NCI-H1694 treated with DMSO at 0.1 percent for 48 hours (cell line): Measurements from ENCODE around the gene AP2A2.
"Not testable (repeated sequence)": the region's sequence is repeated elsewhere in the genome, so short reads cannot be mapped to it uniquely, and the experiment has no call there.

ENCODE experiments used
- DNase-seq: peaks from one replicate; lab custom pipeline; 2025; lab: John Stamatoyannopoulos, UW

Gene AP2A2

DNA sequence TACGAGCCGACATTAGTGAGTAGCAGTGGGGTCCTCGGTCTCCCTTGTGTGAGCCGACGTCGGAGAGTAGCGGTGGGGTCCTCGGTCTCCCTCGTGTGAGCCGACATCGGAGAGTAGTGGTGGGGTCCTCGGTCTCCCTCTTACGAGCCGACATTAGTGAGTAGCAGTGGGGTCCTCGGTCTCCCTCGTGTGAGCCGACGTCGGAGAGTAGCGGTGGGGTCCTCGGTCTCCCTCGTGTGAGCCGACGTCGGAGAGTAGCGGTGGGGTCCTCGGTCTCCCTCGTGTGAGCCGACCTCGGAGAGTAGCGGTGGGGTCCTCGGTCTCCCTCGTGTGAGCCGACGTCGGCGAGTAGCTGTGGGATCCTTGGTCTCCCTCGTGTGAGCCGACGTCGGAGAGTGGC lies 49.7 kb downstream of the AP2A2 start:
- not testable (repeated sequence) for DNase-seq

DNA sequence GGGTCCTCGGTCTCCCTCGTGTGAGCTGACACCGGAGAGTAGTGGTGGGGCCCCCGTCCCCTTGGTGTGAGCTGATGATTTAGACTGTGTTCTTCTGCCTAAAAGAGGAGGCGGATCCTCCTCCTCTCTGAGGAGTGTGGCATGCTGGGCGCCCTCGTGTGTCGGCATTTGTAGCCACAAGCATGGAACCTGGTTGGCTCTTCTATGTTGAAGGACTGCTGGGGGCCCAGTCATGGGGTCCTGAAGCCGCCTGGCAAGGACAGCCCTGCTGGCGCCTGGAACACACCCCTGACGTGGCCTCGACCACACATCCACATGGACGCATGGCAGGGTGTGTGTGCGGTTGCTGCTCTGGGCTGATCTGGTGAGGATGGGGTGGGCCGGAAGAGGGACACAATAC lies 50.2 kb downstream of the AP2A2 start:
- no peak for DNase-seq

DNA sequence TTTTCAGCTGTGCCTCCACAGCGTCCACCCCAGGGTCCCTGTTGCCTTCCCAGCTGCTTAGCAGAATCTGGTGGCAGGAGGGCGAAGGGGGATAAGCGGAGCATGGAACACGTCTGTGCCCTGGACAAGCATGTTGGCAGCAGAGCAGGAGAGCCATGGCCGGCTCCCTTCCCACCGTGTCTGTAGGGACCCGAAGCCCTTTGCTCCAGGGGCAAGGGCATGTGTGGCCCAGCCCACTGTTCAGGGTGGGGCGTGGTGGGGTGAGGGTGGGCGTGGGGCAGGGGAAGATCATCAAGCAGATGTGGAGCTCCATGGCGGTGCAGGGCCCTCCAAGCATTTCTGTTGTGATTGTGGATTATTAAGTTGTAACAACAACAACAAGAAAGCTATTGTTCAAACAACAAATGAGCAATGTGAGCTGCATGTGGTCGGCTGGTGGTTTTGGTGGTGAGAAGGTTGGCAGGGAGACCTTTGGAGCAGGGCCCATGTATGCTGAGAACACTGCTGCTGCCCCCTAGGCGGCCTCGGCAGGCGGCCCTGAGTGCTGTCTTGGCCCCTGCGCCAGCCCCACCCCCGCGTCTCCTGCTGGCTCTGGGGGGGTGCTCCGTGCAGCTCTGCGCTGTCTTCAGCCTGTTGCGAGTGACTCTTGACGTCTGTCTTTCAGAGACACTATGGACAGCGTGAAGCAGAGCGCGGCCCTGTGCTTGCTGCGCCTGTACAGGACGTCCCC lies 50.9 kb downstream of the AP2A2 start:
- no peak for DNase-seq

DNA sequence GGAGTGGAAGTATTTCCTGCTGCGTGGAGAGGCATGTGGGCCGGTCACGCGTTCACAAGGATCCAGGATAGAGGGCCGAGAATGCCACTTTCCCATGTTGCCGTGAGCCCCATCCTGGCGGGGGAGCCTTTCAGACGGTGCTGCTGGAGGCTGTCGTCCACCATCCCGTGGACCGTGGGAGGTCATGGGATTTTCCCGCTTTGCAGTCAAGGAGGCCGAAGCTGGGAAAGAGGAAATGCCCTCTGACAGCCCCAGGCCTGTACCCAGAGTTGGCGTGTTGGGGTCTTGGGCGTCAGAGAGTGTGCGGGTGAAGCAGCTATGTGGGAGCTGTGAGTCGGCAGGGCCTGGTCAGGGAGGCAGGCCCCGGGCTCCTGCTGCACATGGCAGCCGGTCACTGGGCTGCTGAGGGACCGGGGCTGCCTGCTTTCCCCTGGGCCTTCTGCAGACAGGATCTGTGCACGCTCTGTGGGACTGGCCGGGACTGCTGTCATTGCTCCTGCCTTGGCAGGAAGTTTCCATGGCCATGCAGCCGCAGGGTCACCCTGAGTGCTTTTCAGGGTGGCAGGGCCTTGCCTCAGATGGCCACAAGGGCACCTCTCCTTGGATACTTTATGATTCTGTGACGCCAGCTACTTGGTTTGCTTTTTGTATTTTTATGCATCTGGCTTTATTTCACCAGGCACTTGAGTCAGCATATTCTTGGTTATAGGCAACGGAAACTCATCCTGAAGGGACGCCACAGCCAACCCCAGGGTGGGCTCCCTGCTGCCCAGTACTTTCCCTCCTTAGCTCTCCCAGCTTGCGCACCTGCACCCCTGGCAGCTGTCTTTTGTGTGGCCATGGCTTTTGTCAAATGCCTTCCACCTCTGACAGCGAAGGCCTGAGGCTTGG lies 52.4 kb downstream of the AP2A2 start:
- DNase-seq = no peak

DNA sequence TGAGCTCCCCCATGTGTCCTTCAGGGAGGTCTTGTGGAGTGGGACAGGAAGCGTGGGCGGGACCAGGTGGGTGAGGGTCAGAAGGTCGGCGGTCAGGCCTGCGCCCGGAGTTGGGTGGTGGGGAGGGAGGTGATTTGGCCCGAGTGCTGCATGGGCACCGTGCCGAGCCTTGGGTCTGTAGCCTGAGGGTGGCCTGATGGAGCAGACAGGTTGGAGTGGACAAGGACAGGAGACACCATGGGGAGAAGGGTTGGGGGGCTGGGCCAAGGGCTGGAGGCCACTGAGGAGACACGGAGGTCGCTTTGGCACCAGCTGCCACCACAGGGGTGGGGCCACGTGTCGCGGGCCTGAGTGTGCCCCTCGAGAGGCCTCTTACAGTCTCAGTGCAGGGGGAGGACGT lies 53.1 kb downstream of the AP2A2 start:
- no peak for DNase-seq

DNA sequence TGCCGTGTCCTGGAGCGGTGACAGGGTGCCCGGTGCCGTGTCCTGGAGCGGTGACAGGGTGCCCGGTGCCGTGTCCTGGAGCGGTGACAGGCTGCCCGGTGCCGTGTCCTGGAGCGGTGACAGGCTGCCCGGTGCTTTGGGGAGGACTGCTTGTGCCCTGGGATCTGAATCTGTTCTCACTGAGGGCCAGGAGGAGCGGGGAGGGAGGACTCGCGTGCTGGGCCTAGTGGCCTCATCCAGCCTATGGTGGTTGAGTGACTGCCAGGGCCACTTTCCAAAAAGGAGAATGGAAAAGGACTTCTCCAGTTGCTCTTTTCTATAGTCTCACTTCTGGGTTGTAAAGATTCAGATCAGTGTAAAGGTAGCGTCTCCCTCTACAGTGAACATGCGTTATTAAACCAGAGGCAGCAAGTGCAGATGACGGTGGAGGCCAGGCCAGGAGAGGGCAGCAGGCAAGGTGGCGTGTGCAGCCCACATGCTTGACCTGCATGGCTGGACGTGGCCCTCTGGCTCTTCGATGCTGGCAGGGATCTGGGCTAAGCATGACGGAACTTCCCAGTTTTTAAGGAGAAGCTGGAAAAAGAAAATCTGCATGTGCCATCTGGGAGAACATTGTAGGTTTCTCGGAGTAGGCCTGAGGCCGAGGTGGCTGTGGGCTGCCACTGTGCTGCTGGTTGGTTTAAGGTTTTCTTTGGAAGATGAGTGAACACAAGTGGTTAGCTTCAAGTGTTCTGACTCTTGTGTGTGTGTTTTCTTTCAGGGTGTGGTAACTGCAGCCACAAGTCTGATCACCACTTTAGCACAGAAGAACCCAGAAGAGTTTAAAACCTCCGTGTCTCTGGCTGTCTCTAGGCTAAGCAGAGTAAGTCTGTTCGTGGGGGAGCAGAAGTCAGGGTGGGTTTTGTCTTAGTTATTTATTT lies 55.0 kb downstream of the AP2A2 start:
- DNase-seq = no peak

DNA sequence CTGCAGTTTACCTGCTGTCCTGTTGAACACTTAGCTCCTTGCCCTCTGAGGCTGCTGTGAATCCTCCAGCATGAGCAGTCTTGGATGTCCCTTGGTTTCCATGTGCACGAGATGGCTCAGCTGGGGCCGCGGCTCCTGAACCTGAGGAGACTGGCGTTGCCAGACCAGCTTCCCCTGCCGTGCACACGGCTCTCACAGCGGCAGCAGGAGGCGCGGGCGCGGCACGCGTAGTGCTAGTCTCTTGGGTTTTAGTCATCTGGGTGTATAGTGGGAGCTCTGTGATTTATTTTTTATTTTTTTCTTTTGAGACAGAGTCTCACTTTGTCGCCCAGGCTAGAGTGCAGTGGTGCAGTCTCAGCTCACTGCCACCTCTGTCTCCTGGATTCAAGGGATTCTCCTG lies 56.1 kb downstream of the AP2A2 start:
- no peak for DNase-seq

DNA sequence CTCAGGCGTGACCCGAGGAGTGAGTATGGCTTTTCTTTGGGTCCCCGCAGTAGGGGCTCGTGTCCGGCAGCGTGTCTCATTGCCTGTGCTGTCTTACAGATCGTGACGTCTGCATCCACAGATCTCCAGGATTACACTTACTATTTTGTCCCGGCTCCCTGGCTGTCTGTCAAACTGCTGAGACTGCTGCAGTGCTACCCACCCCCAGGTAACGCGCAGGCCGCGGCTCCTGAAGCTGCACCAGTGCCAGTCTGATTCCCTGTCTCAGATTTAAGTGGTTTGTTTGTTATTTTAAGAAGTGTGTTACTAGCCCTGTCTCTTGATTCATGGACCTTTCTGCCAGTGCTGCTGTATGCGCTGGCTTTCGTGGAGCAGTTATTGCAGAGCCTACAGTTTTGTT lies 58.9 kb downstream of the AP2A2 start:
- DNase-seq = no peak

DNA sequence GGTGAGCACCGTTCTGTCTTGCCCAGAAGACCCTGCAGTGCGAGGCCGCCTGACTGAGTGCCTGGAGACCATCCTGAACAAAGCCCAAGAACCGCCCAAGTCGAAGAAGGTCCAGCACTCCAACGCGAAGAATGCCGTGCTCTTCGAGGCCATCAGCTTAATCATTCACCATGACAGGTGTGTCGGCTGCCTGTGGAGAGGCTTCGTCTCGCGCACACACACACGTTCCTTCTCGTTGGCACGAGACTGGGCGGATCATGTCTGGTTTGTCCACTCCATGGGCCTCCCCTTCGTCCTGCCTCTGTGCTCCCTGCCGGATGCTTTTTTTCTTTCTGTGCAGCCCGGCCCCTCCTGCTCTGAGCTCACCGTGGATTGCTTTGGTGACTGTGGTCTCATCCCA lies 59.7 kb downstream of the AP2A2 start:
- no peak for DNase-seq

DNA sequence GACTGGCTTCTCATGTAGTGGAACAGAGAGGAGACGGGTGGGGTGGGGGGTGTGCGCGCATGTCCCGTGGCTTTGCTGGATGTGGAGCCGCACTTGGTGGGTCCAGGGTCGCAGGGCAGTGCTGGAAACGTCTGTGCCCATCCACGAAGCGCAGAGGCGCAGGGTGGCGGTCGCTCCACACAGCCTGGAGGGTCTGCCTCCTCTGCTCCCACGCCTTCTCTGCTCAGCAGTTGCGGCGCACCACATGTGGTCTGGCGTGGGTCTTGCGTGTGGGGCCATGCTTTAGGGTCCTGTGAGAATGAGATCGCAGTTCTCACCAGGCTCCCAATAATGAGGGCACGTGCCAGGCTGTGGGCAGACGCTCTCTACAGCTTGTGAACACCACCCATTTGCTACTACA lies 60.2 kb downstream of the AP2A2 start:
- no peak for DNase-seq

DNA sequence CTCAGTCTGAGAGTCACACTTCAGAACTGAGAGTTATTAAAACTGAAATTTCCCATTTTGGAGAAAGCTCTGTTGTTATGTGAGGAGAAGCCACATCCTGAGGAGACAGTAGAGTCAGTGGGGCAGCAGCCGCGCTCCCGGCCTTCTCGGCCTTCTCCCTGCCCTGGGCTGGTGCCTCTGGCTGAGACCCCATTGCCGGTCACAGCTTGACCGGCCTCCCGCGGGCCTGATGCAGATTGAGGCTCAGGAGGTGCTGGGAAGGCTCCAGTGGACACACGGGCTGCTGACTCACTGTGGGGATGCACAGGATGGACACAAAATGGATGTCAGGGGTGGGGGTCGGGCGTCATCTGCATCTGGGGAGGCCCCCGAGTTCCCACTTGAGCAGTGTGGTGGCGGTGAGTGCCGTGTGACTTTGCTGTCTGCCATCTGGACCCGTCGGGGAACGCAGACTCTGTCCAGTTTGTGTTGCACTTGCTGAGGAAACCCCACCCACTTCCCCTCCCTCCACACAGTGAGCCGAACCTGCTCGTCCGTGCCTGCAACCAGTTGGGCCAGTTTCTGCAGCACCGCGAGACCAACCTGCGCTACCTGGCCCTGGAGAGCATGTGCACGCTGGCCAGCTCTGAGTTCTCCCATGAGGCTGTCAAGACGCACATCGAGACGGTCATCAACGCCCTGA lies 60.7 kb downstream of the AP2A2 start:
- DNase-seq = no peak

DNA sequence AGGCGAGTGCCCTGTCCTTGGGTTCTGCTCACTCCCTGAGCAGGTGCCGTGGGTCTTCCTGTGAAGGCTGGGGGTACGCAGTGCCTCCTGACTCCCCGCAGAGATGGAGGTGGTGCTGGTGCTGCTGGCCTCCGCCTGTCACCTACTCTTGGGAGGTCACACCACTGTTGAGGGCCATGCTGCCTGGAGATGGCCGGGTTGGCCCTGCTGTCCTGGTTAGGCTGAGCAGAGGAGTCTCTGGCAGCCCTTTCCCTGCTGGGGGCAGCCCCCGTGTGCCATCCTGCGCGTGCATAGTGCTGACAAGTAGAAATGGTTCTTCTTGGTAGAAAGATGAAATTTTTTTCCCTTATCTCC lies 61.3 kb downstream of the AP2A2 start:
- DNase-seq = no peak

DNA sequence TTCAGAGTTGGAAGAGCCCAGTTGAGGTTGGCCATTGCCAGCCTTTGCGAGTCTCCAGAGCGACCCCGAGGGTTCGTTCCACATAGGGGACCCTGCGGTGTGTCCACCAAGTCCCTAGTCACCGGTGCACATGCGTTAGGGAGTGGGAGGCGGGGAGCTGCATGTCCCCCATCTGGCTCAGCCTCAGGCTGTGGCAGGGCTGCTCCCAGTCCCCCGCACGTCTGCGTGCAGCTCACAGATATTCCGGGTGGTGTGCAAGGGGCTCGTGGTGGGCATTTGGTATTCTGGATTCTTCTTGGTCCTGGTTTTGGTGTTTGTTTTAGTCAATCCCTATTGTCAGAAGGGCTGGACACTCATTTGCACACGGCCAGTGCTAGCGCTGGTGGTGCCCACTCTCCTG lies 62.0 kb downstream of the AP2A2 start:
- no peak for DNase-seq

DNA sequence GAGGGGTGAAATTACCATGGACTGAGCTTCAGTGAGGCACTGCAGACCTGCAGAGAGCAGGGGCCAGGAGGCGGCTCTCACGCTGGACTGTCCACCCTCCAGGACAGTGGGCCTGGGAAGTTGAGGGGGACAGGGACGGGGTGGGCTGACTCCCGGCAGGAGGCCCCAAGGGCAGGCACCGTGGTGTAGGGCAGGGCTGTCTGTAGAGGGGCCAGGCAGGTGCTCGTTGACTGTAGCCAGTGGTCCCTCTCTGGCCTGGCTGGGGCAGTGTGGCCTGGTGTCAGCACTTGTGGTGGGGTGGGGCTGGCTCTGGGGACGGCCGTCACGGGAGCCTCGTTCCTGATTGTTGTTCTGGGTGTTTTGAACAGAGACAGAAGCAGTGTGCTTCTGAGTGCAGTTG lies 64.4 kb downstream of the AP2A2 start:
- no peak for DNase-seq

DNA sequence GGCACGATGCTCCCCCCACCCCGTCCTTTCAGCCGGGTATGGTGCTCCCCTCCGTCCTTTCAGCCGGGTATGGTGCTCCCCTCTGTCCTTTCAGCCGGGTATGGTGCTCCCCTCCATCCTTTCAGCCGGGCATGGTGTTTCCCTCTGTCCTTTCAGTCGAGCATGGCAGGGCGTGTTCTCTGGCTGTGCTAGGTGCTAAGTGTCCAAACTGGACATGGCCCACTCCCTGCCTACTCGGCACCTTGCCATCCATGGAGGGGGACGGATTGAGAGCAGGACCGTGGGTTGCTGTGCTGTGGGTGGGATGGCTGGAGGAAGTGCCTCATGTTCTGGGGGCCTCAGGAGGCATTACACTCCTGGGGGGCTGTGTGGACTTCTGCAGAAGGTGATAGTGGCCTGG lies 65.4 kb downstream of the AP2A2 start:
- no peak for DNase-seq

DNA sequence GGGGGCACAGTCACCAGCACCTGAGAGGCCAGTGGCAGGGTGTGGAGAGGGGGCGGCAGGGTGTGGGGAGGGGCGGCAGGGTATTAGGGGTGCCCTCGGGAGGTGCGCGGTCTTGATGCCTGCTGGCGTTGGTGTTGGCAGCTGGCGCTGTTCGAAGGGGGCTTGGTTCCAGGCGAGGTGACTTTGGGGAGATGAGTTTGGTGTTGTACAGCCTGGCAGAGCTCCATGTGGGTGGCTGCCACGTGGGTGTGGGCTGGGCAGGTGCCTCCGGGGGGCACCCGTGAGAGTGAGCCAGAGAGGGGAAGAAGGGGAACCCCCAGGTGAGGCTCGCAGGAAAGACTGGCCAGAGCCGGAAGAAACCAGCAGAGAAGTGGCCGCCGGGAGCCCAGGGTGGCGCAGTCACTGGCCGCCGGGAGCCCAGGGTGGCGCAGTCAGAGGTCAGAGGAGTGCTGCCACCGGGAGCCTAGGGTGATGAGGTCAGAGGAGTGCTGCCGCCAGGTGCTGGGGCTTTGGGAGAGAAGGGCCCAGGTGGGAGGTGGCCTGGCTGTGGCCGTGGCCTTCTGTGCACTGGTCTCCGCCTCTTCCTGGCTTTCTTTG lies 66.1 kb downstream of the AP2A2 start:
- DNase-seq = no peak

DNA sequence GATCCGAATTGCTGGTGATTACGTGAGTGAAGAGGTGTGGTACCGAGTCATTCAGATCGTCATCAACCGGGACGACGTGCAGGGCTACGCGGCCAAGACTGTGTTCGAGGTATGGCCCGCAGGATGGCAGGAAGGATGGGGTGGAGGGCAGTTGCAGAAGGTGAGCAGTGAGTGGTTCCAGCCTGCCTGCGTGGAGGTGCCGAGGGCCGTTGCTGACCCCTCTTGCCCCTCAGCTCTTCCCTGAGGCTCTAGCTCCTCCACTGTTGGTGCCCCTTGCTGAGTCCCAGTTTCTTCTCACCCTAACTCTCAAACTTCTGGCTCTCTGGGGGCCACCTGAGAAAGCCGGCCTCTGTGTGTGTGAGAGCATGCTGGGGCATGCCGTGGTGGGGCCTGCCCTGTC lies 66.9 kb downstream of the AP2A2 start:
- no peak for DNase-seq

DNA sequence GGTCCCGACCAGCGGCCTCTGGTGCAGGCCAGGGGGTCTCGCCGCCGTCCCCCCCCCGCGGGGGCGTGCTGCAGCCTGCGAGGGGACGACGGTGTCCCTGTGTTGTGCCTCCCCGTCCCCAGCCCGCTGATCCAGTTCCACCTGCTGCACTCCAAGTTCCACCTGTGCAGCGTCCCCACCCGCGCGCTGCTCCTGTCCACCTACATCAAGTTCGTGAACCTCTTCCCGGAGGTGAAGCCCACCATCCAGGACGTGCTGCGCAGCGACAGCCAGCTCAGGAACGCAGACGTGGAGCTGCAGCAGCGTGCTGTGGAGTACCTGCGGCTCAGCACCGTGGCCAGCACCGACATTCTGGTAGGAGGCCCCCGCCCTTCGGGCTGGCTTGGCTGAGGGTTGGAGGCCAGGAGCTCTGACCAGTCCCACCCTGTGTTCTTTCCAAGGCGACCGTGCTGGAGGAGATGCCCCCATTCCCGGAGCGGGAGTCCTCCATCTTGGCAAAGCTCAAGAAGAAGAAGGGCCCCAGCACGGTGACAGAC lies 68.0 kb downstream of the AP2A2 start:
- DNase-seq = no peak

DNA sequence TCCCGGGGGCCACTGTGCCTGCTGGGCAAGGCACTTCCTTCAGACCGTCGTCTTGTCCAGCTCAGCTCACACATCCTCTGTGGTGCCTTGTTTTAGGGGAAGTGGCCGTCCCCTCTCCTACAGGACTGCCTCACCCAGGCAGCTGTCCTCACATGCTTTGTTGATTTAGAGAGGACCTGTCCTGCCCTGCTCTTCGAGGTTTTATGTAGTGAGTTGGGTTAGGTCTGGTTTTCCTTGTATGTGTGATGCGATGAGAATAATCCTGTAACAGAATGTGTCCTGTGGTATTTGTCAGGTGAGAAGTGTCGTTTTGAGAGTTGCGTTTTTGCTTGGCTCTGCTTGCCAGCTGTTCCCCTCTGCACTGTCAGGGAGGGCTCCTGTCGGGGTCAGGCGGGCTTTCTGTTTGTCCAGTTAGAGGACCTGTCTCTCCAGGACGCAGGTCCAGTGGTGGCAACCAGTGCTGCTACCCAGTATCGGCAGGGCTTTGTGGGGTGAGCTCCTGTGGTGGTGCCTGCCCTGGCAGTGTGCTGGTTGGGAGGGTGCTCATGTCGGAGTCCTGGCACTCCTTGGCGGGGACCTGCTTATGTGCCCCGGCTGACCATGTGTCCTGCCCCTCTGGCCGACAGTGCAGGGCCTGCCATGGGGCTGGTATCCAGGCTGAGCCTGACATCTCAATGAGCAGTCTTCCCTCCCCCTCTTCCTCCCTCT lies 69.5 kb downstream of the AP2A2 start:
- DNase-seq = no peak

DNA sequence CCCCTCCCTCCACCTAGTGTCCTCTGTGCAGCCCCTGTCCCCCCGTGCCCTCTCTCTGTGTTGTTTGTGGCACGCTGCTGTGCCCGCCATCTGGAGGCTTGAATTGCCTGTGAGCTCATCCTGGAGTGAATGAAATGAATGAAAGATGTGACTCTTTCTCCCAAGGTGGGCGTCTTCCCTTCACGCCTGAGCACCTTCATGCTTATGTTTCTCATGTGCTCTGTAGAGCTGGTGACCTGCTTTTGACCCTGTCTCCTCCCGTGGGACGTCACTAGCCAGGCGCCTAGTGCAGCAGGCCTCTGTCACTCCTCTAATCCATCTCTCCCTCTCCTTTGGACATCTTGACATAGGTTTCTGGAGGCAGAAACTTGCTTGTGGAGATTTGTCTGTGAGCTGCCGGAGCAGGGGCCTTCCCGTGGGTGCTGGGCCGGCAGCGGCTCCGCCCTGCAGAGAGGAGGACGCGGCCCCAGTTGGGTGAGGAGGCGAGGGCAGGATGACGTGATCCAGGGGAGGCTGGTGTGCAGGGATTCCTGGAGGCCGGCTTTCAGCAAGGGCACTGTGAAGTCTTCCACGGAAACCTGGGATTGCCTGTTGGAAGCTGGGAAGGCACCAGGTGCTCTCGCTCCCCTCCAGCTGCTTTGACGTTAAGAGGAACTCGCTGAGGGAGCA lies 70.2 kb downstream of the AP2A2 start:
- DNase-seq = peak; percentile 84
